Amniotic stem cell (primary cell): ENCODE data around the gene PAQR5.
"Not testable (repeated sequence)": the region's sequence is repeated elsewhere in the genome, so short reads cannot be mapped to it uniquely, and the experiment has no call there.

Experiments
- DNase-seq: peaks from one replicate; lab custom pipeline; 2025; lab: John Stamatoyannopoulos, UW

The PAQR5 gene

GRCh38 chr15:69293741-69294615 is 4.7 kb upstream of the PAQR5 start:
- no peak for DNase-seq

GRCh38 chr15:69296606-69297005 is 2.1 kb upstream of the PAQR5 start:
- DNase-seq, result no peak

- no peak for DNase-seq
Measured at GRCh38 chr15:69297642-69298353, 914 bp upstream of the PAQR5 start.

GRCh38 chr15:69298354-69298696 is 387 bp upstream of the PAQR5 start:
- DNase-seq, result no peak

- no peak for DNase-seq
Measured at GRCh38 chr15:69299451-69299886, 757 bp downstream of the PAQR5 start.

GRCh38 chr15:69299943-69300588 is 1.4 kb downstream of the PAQR5 start:
- DNase-seq, result no peak

- not testable (repeated sequence) for DNase-seq
Measured at GRCh38 chr15:69301101-69301500, 2.4 kb downstream of the PAQR5 start.

- not testable (repeated sequence) for DNase-seq
Measured at GRCh38 chr15:69302087-69302486, 3.4 kb downstream of the PAQR5 start.

GRCh38 chr15:69302929-69303328 is 4.2 kb downstream of the PAQR5 start:
- DNase-seq, result no peak

GRCh38 chr15:69303337-69304181 is 4.8 kb downstream of the PAQR5 start:
- no peak for DNase-seq

- no peak for DNase-seq
Measured at GRCh38 chr15:69304182-69304545, 5.5 kb downstream of the PAQR5 start.

- peak; percentile 29 for DNase-seq
Measured at GRCh38 chr15:69305204-69305931, 6.7 kb downstream of the PAQR5 start.

GRCh38 chr15:69305933-69306568 is 7.3 kb downstream of the PAQR5 start:
- DNase-seq, result no peak

GRCh38 chr15:69307939-69308338 is 9.2 kb downstream of the PAQR5 start:
- no peak for DNase-seq

- no peak for DNase-seq
Measured at GRCh38 chr15:69308949-69309348, 10.2 kb downstream of the PAQR5 start.

- DNase-seq, result no peak
Measured at GRCh38 chr15:69311319-69311721, 12.6 kb downstream of the PAQR5 start.

- DNase-seq, result no peak
Measured at GRCh38 chr15:69313432-69314000, 14.8 kb downstream of the PAQR5 start.

- no peak for DNase-seq
Measured at GRCh38 chr15:69314131-69314530, 15.4 kb downstream of the PAQR5 start.

GRCh38 chr15:69314736-69315135 is 16.0 kb downstream of the PAQR5 start:
- no peak for DNase-seq

GRCh38 chr15:69315402-69316110 is 16.8 kb downstream of the PAQR5 start:
- DNase-seq, result no peak
